HepG2 (cell line): ENCODE data around the gene PPAN. TPM values are rescaled to one million over a fixed set of nuclear protein-coding genes. Genes with fewer than 3 reads are reported as not detected.

ENCODE experiments used
- ATAC-seq: fragments of 200-7000 bp; cut with Tn5 transposase; 3 replicates; pipeline ENCODE4 v1.9.1; 2020; ENCODE audit warnings: mild to moderate bottlenecking, moderate library complexity
- BruUV-seq: library from RNA; stranded (reverse); fragments of 400-500 nt; replicated peaks from 2 replicates; lab custom pipeline; 2021; lab: Mats Ljungman, UMichigan
- CTCF ChIA-PET: fragments of 300-600 bp; formaldehyde crosslinking; extraction: SDS; loops from one replicate; lab custom pipeline; 2021; ENCODE audit warnings: low total read pairs, inconsistent platforms, low intra/inter-chr PET ratio; lab: Yijun Ruan, JAX
- POLR2A ChIA-PET: fragments of 350-600 bp; sonication (Branson Sonifier 250); formaldehyde crosslinking; loops from one replicate; lab custom pipeline; 2020; ENCODE audit warnings: antibody characterized with exemption, inconsistent platforms; lab: Yijun Ruan, JAX
- DNase-seq: peaks from one replicate; pipeline ENCODE4 v3.0.0-alpha.2; 2015; ENCODE audit warnings: low spot score
- FAIRE-seq: peaks from 3 replicates; lab custom pipeline; 2011; peaks lifted over from hg19 to GRCh38; lab: Jason Lieb, UNC
- H2AFZ ChIP-seq: one replicate; pipeline ENCODE4 v1.6.1; 2011; ENCODE audit warnings: low read length, inconsistent platforms
- H3K27ac ChIP-seq: fragments of 300-600 bp; 3 replicates; pipeline ENCODE4 v1.8.0; 2011; ENCODE audit warnings: mixed run types, mild to moderate bottlenecking, mixed read lengths, low read length, inconsistent platforms; ENCODE audit not compliant: insufficient read depth; ENCODE audit errors: extremely low read length
- H3K27me3 ChIP-seq, 2 experiments: fragments of 200-600 bp in 1 of 2; 2 replicates in 1 of 2; 3 replicates in 1 of 2; pipeline versions ENCODE4 v1.6.0 to v1.8.0; 2011; ENCODE audit warnings: low read length in 2 of 2, mild to moderate bottlenecking in 2 of 2, moderate library complexity in 2 of 2, inconsistent platforms in 1 of 2; ENCODE audit not compliant: insufficient read depth in 2 of 2, control insufficient read depth in 1 of 2
- H3K36me3 ChIP-seq, 2 experiments: fragments of 200-600 bp in 1 of 2; replicated peaks in 1 of 2; 2 replicates in 1 of 2; 3 replicates in 1 of 2; pipeline versions ENCODE4 v1.5.1 to v1.8.0; 2011; ENCODE audit warnings: low read length in 2 of 2, inconsistent platforms in 1 of 2; ENCODE audit not compliant: insufficient read depth in 2 of 2, control insufficient read depth in 1 of 2
- H3K4me1 ChIP-seq: 2 replicates; pipeline ENCODE4 v1.5.1; 2012; ENCODE audit warnings: low read length, inconsistent platforms; ENCODE audit not compliant: insufficient read depth
- H3K4me2 ChIP-seq: 2 replicates; pipeline ENCODE4 v1.6.0; 2011; ENCODE audit warnings: low read depth, low read length, inconsistent platforms
- H3K4me3 ChIP-seq, 3 experiments: fragments of 200-600 bp in 1 of 3; sonication (generic), shearing (Covaris generic) in 1 of 3; replicated peaks in 1 of 3; 2 replicates each; pipeline ENCODE4 v1.5.1; 2011 to 2016; ENCODE audit warnings: low read length in 3 of 3, inconsistent platforms in 2 of 3, low read depth in 2 of 3, mild to moderate bottlenecking in 2 of 3, control low read depth in 1 of 3, mixed read lengths in 1 of 3; ENCODE audit not compliant: insufficient read depth in 1 of 3
- H3K79me2 ChIP-seq: one replicate; pipeline ENCODE4 v1.6.1; 2011; ENCODE audit warnings: low read length, inconsistent platforms; ENCODE audit not compliant: insufficient read depth
- H3K9ac ChIP-seq: 2 replicates; pipeline ENCODE4 v1.6.0; 2011; ENCODE audit warnings: mild to moderate bottlenecking, low read depth, low read length, inconsistent platforms; ENCODE audit not compliant: insufficient read depth
- H3K9me3 ChIP-seq: 2 replicates; pipeline ENCODE4 v1.5.1; 2012; ENCODE audit warnings: mild to moderate bottlenecking, low read length
- H4K20me1 ChIP-seq: 2 replicates; pipeline ENCODE4 v1.6.0; 2011; ENCODE audit warnings: inconsistent platforms, mild to moderate bottlenecking, low read length, moderate library complexity; ENCODE audit not compliant: insufficient read depth
- AGO2 ChIP-seq: fragments of 200-400 bp; formaldehyde crosslinking; optimal IDR thresholded peaks from 2 replicates; pipeline ENCODE3; 2017; ENCODE audit warnings: mild to moderate bottlenecking, low read depth, low read length, moderate library complexity
- BRCA1 ChIP-seq: sonication (generic); formaldehyde crosslinking; IDR thresholded peaks from 2 replicates; pipeline ENCODE4 v1.4.0; 2020; ENCODE audit warnings: missing genetic modification reagents
- MYC ChIP-seq: sonication (generic); formaldehyde crosslinking; IDR thresholded peaks from 2 replicates; pipeline ENCODE4 v1.9.0; 2021; ENCODE audit warnings: missing genetic modification reagents, borderline replicate concordance
- POLR2G ChIP-seq: fragments of 200-400 bp; formaldehyde crosslinking; IDR thresholded peaks from 2 replicates; pipeline ENCODE4 v1.6.1; 2018; ENCODE audit warnings: mild to moderate bottlenecking, low read depth, low read length, moderate library complexity
- RBFOX2 ChIP-seq: fragments of 200-400 bp; formaldehyde crosslinking; IDR thresholded peaks from 2 replicates; pipeline ENCODE4 v1.6.1; 2017; ENCODE audit warnings: low read depth, mild to moderate bottlenecking, low read length
- REST ChIP-seq, 2 experiments: IDR thresholded peaks; 2 replicates each; pipeline ENCODE4 v1.6.1; 2011 to 2012; ENCODE audit warnings: low read length in 2 of 2, borderline replicate concordance in 1 of 2, low read depth in 1 of 2, mild to moderate bottlenecking in 1 of 2, moderate library complexity in 1 of 2
- ZNF687 ChIP-seq: sonication (generic); formaldehyde crosslinking; IDR thresholded peaks from 2 replicates; pipeline ENCODE4 v1.5.1; 2020; ENCODE audit warnings: mild to moderate bottlenecking, missing genetic modification reagents, moderate library complexity
- WGBS: methylation state at CpG from one replicate; pipeline ENCODE4 v1.1.6; 2017; ENCODE audit warnings: low lambda C conversion rate; 5-methylcytosine and 5-hydroxymethylcytosine counted together
- in situ Hi-C: cut with HindIII; loops from 2 replicates; pipeline ENCODE4 v1.10.0; 2017; ENCODE audit warnings: low pct_unique_long_range_greater_than_20kb; ENCODE audit not compliant: extremely low pct_ligation_motif_present
- intact Hi-C: fragments of 100-400 bp; cut with micrococcal nuclease; formaldehyde crosslinking; loops from one replicate; pipeline ENCODE4 v1.10.0; 2022; ENCODE audit not compliant: unreplicated experiment
- polyA plus RNA-seq, 8 experiments: library from polyadenylated mRNA; depleted of rRNA in 3 of 8; stranded (reverse) in 7 of 8; unstranded in 1 of 8; fragments of >200 nt; fragmentation: Illumina TruSeq in 4 of 8; extraction: Trizol in 4 of 8; gene quantifications; 2 replicates each; pipeline versions ENCODE4 v1.2.1 to v1.2.3, GENCODE V29; 2011 to 2016; ENCODE audit warnings: low read depth in 4 of 8, missing spikeins in 1 of 8, mixed read lengths in 1 of 8; ENCODE audit not compliant: insufficient read depth in 1 of 8
- total RNA-seq, 5 experiments: library from RNA; depleted of rRNA; stranded (reverse); fragments of >200 nt; fragmentation: Illumina TruSeq; extraction: Trizol; gene quantifications; 2 replicates each; pipeline ENCODE4 v1.2.3, GENCODE V29; 2016; ENCODE audit warnings: low read depth in 1 of 5

The PPAN gene
- total and polyA plus RNA-seq, 2 of the 13 experiments (the other 11 are each of a cell fraction or from before 2014, with no cell fraction given), result 36.2 to 41.9 TPM

- ATAC-seq (no peak), DNase-seq (no peak), FAIRE-seq (no peak)
- H3K9ac ChIP-seq, result no peak overlapping the region
- H4K20me1 ChIP-seq, result no peaks in the 10 kb centered on the region
- peaks cover 28% of the 10 kb centered on the region for H3K4me1 ChIP-seq
- no peak for TF ChIP-seq MYC
- TF ChIP-seq RBFOX2, result peak; percentile 29; the same call in 1 of the 2 replicates
- POLR2A ChIA-PET, result no interaction called here
- in situ Hi-C loops, result no loop called here
- 91% methylated on average over 6 of the region's 9 CpGs for WGBS
- H2AFZ ChIP-seq, result no peak overlapping the region
- CTCF ChIA-PET, result no interaction called here
- BruUV-seq, result no TSS peak
- no peak overlapping the region for H3K4me2 ChIP-seq
- H3K27me3 ChIP-seq, result no peaks in the 10 kb centered on the region
- H3K9me3 ChIP-seq, result no peaks in the 10 kb centered on the region
- H3K79me2 ChIP-seq, result no peaks in the 10 kb centered on the region
- no peak overlapping the region for H3K4me3 ChIP-seq
- H3K27ac ChIP-seq, result no peak overlapping the region
- H3K36me3 ChIP-seq, result peaks cover 2 to 4% of the 10 kb centered on the region in 2 experiments; a peak in 2 of 5 replicates
- intact Hi-C loops, result no loop called here
Measured at GRCh38 chr19:10092648-10093294, 13.4 kb upstream of the PPAN start.

- no peaks in the 10 kb centered on the region for H3K27me3 ChIP-seq
- WGBS, result 90% methylated on average over 13 of the region's 22 CpGs
- H3K9me3 ChIP-seq, result no peaks in the 10 kb centered on the region
- intact Hi-C loops, result no loop called here
- H3K9ac ChIP-seq, result no peak overlapping the region
- no peak overlapping the region for H3K27ac ChIP-seq
- peaks cover 35% of the 10 kb centered on the region for H3K4me1 ChIP-seq
- H3K4me2 ChIP-seq, result no peak overlapping the region
- H3K79me2 ChIP-seq, result no peaks in the 10 kb centered on the region
- H3K4me3 ChIP-seq, result no peak overlapping the region
- peaks cover 2 to 4% of the 10 kb centered on the region in 2 experiments; a peak in 2 of 5 replicates for H3K36me3 ChIP-seq
- CTCF ChIA-PET, result no interaction called here
- DNase-seq (no peak), ATAC-seq (no peak), FAIRE-seq (no peak)
- BruUV-seq, result no TSS peak
- H4K20me1 ChIP-seq, result no peaks in the 10 kb centered on the region
- H2AFZ ChIP-seq, result no peak overlapping the region
- in situ Hi-C loops, result no loop called here
- POLR2A ChIA-PET, result no interaction called here
- TF ChIP-seq POLR2G (0 out of 2 replicates have a peak, but pooled peaks have one; percentile 27), REST (IDR thresholded peaks at IDR 0.05; ENCODE audit: borderline replicate concordance in 1 of 2, low read depth in 1 of 2, low read length in 2 of 2) (peak; percentile 29 to 89), AGO2 (peak; percentile 64), BRCA1 (no peak), ZNF687 (CRISPR knock-in tag) (peak; percentile 13; the same call in 1 of the 2 replicates)
Measured at GRCh38 chr19:10093295-10094186, 12.6 kb upstream of the PPAN start.
